Measurements from ENCODE around the gene CIB4. TPM values are rescaled to one million over a fixed set of nuclear protein-coding genes. Genes with fewer than 3 reads are reported as not detected.

The CIB4 gene
- total and polyA plus RNA-seq, 7 donors, result not detected

- WGBS, 2 donors, result 81 to 91% methylated on average over 5 of the region's 5 CpGs
- intact Hi-C loops (cut with DNase I), result no loop called here
- no peaks in the 10 kb centered on the region for H3K9me3 ChIP-seq
- DNase-seq, result peak; percentile 45
- H3K27me3 ChIP-seq, result peaks cover 0 to 11% (median 0%) of the 10 kb centered on the region in 3 donors
- H3K27ac ChIP-seq, result no peak overlapping the region
- no peaks in the 10 kb centered on the region for H3K4me1 ChIP-seq
- TF ChIP-seq POLR2A (IDR thresholded peaks at IDR 0.05), result no peak
- no peak for TF ChIP-seq EP300 (IDR thresholded peaks at IDR 0.05)
- TF ChIP-seq POLR2AphosphoS5 (IDR thresholded peaks at IDR 0.05), result no peak
- no peak for TF ChIP-seq CTCF (IDR thresholded peaks at IDR 0.05)
- H3K36me3 ChIP-seq, result no peaks in the 10 kb centered on the region
- H3K4me3 ChIP-seq, result no peak overlapping the region
These were observed 62.6 kb downstream of the CIB4 start for GRCh38 chr2:26578581-26578980.

GRCh38 chr2:26578113-26578458, 63.1 kb downstream of the CIB4 start:
- Histone ChIP-seq H3K9me3 (no peaks in the 10 kb centered on the region), H3K36me3 (no peaks in the 10 kb centered on the region), H3K4me1 (no peaks in the 10 kb centered on the region), H3K27ac (no peak overlapping the region), H3K27me3 (peaks cover 0 to 6% (median 0%) of the 10 kb centered on the region in 3 donors), H3K4me3 (no peak overlapping the region)
- 69 to 73% methylated on average over 3 of the region's 3 CpGs for WGBS, 2 donors
- DNase-seq, result peak; percentile 22
- TF ChIP-seq POLR2A (IDR thresholded peaks at IDR 0.05) (no peak), POLR2AphosphoS5 (IDR thresholded peaks at IDR 0.05) (no peak), EP300 (IDR thresholded peaks at IDR 0.05) (no peak), CTCF (IDR thresholded peaks at IDR 0.05) (no peak)
- intact Hi-C loops (cut with DNase I), result no loop called here

DNA sequence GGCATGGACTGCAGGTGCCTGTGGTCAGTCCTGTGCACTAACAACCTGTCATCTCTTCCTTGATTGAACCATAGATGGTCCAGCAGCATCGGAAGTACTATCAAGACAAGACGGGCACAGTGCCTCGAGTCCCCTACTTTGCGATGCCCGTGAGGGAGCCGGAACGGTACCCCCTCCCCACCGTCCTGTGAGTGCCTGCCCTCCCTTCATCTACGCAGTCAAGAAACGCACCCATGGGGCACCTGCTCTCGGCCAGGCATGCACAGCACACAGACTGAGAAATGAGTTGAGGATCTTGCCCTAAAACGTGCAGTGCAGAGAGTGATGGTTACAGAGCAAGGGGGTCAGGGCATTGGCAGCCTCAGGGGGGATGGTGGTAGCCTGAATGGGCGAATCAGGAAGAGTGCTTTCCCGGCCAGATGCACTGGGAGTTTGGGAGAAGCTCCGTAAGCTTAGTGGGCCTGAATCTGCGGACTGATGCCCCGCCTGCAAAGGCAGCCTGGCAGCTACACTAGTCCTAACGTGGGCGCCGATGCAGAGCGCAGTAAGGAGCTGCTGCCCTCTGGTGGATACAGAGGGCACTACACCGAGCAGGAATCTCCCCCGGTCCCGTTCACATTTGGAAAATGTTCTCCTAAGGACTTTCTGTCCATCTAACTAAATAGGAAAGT, 63.6 kb downstream of the CIB4 start:
- intact Hi-C loops (cut with DNase I), result no loop called here

DNA sequence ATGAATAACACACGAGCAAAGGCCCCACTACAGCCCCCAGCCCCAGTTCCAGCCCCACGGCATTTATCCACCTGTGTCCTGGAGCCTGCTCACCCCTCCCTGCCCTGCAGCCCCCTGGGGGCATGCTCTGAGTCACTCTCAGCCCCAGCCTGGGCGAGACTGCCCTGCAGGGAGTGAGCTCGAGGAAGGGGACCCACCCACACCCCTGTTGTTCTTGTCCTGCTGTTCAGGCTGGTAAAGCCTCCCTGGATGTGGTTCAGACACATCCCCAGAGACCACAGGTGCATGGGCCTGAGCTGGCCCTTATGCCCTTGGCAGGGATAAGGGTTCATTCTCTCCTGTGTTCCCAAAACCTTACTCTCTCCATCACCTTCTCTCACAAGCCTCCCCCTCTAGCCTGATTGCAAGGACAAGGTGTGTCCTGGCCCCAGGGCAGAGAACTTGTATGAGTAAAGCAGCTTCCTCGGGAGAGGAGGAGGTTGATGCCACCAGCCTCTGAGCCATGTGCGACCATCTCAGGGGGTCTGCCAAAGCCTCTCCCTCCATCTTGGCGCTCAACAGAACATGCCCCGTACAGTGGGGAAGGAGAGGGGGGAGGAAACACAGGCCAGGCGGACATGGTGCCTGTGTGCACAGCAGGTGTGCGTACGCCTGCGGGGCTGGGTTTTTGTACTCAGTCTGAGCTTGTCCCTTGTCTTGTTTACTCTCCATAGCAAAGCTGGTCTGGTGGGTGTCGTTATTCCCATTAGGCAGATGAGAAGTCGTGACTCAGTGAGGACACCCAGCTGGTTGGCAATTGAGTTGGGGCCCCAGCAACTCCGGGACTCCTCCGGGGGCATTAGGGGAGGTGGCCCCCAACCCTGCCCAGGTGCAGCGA, 64.4 kb downstream of the CIB4 start:
- Histone ChIP-seq H3K4me3 (no peak overlapping the region), H3K27ac (no peak overlapping the region), H3K4me1 (no peaks in the 10 kb centered on the region), H3K9me3 (no peaks in the 10 kb centered on the region), H3K27me3 (peaks cover 0 to 2% (median 0%) of the 10 kb centered on the region in 3 donors), H3K36me3 (no peaks in the 10 kb centered on the region)
- peak; percentile 39 for DNase-seq
- 78 to 83% methylated on average over 17 of the region's 17 CpGs for WGBS, 2 donors
- intact Hi-C loops (cut with DNase I), result no loop called here
- TF ChIP-seq POLR2AphosphoS5 (IDR thresholded peaks at IDR 0.05) (no peak), CTCF (IDR thresholded peaks at IDR 0.05) (no peak), POLR2A (IDR thresholded peaks at IDR 0.05) (no peak), EP300 (IDR thresholded peaks at IDR 0.05) (no peak)

More for the DNA sequence above, 63.6 kb downstream of the CIB4 start:
- TF ChIP-seq EP300 (IDR thresholded peaks at IDR 0.05), result no peak
- TF ChIP-seq POLR2AphosphoS5 (IDR thresholded peaks at IDR 0.05), result no peak
- TF ChIP-seq CTCF (IDR thresholded peaks at IDR 0.05), result peak; percentile 54 to 98 (median 86)
- no peak for TF ChIP-seq POLR2A (IDR thresholded peaks at IDR 0.05)
- H3K4me3 ChIP-seq, result no peak overlapping the region
- peak; percentile 75 for DNase-seq
- 44 to 45% methylated on average over 24 of the region's 24 CpGs for WGBS, 2 donors
- H3K9me3 ChIP-seq, result no peaks in the 10 kb centered on the region
- no peaks in the 10 kb centered on the region for H3K4me1 ChIP-seq
- H3K27ac ChIP-seq, result no peak overlapping the region
- no peaks in the 10 kb centered on the region for H3K36me3 ChIP-seq
- peaks cover 0 to 2% (median 0%) of the 10 kb centered on the region in 3 donors for H3K27me3 ChIP-seq

Measured in sigmoid colon (tissue), 7 donors.